NCI-H1694 (cell line): ENCODE results near the gene SNED1.

Experiments
- DNase-seq: peaks from one replicate; lab custom pipeline; 2025; lab: John Stamatoyannopoulos, UW

Gene SNED1

GRCh38 chr2:240960309-240960970 is 38.0 kb upstream of the SNED1 start:
- no peak for DNase-seq

- DNase-seq = no peak
These were observed 37.2 kb upstream of the SNED1 start for GRCh38 chr2:240960971-240961876.

GRCh38 chr2:240961910-240962299 is 36.5 kb upstream of the SNED1 start:
- no peak for DNase-seq

GRCh38 chr2:240962300-240963064 is 35.9 kb upstream of the SNED1 start:
- DNase-seq = no peak

- no peak for DNase-seq
These were observed 35.2 kb upstream of the SNED1 start for GRCh38 chr2:240963065-240963867.

- no peak for DNase-seq
These were observed 34.3 kb upstream of the SNED1 start for GRCh38 chr2:240963868-240964703.

GRCh38 chr2:240964704-240965295 is 33.6 kb upstream of the SNED1 start:
- no peak for DNase-seq

GRCh38 chr2:240965296-240965904 is 33.0 kb upstream of the SNED1 start:
- DNase-seq = no peak

GRCh38 chr2:240965905-240966456 is 32.4 kb upstream of the SNED1 start:
- no peak for DNase-seq

- DNase-seq = no peak
These were observed 31.9 kb upstream of the SNED1 start for GRCh38 chr2:240966457-240966905.

- DNase-seq = no peak
These were observed 31.3 kb upstream of the SNED1 start for GRCh38 chr2:240966906-240967680.

GRCh38 chr2:240967681-240968621 is 30.5 kb upstream of the SNED1 start:
- DNase-seq = no peak

- no peak for DNase-seq
These were observed 29.4 kb upstream of the SNED1 start for GRCh38 chr2:240968731-240969624.

- DNase-seq = no peak
These were observed 28.3 kb upstream of the SNED1 start for GRCh38 chr2:240970104-240970503.

- DNase-seq = no peak
These were observed 27.6 kb upstream of the SNED1 start for GRCh38 chr2:240970816-240971215.

GRCh38 chr2:240972201-240972600 is 26.2 kb upstream of the SNED1 start:
- no peak for DNase-seq
